Measurements from ENCODE around the gene LPAR6. TPM values are rescaled to one million over a fixed set of nuclear protein-coding genes. Genes with fewer than 3 reads are reported as not detected.

The LPAR6 gene
- total RNA-seq, 4 donors from 2014 or later: 13.3 to 41.4 (median 22.8) TPM

DNA sequence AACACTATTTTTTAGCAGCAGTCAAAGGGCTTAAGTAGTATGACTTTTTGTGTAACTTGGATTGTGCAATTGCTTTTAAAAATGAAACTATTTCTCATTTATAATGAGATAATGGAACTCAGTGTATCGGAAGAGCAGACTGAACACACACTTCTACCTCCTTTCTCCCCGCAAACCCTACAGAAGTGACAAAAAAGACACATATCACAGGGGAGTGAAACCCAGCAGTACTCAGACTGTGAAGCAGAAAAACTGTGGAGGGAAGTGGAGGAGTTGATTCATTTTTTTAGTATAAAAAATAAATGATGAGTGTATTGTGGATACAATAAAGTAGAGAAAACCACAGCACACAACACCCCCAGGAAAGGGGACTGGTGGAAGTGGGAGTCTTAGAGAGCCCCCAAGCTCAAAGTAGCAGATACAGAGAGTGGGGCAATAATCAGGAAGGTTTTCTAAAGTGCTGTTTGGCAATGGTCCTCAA is 9.7 kb downstream of the LPAR6 start:
- 23% methylated on average over 2 of the region's 2 CpGs for WGBS
- Histone ChIP-seq H3K4me1 (peaks cover 82% of the 10 kb centered on the region), H3K36me3 (no peaks in the 10 kb centered on the region), H3K27ac (peak overlapping the region; percentile 78), H3K27me3 (no peaks in the 10 kb centered on the region), H3K4me3 (peak overlapping the region; percentile 16), H3K9me3 (no peaks in the 10 kb centered on the region)
- no peak for DNase-seq (ENCODE audit: low spot score in 2 of 2)
- TF ChIP-seq POLR2AphosphoS5 (IDR thresholded peaks at IDR 0.05) (no peak), EP300 (IDR thresholded peaks at IDR 0.05) (no peak), POLR2A (IDR thresholded peaks at IDR 0.05) (no peak), CTCF (IDR thresholded peaks at IDR 0.05) (no peak)

DNA sequence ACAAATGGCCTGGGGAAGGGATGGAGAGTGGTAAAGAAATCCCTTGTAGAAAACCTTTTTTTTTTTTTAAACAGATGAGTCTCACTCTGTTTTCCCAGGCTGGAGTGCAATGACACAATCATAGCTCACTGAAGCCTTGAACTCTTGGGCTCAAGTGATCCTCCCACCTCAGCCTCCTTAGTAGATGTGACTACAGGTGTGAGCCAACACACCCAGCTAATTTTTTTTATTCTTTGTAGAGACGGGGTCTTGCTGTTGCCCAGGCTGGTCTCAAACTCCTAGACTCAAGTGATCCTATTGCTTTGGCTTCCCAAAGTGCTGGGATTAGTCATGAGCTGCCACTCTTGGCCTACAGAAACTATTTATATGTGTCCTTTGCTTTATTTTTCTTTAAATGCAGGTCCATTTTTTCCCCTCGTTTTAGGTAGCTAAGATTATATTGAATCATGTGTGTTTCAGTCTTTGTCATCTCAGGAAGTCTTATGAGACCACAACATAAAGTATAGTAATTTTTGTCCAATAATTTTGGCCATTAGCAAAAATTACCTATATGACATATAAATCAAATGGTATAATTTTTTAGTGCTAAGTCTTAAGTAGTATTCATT is 10.5 kb downstream of the LPAR6 start:
- H3K27me3 ChIP-seq: no peaks in the 10 kb centered on the region
- H3K4me1 ChIP-seq: peaks cover 78% of the 10 kb centered on the region
- H3K27ac ChIP-seq: peak overlapping the region; percentile 78
- H3K9me3 ChIP-seq: no peaks in the 10 kb centered on the region
- no peaks in the 10 kb centered on the region for H3K36me3 ChIP-seq
- WGBS: 55% methylated on average over 2 of the region's 2 CpGs
- DNase-seq (ENCODE audit: low spot score in 2 of 2): no peak
- no peak overlapping the region for H3K4me3 ChIP-seq
- no peak for TF ChIP-seq CTCF (IDR thresholded peaks at IDR 0.05)
- no peak for TF ChIP-seq POLR2AphosphoS5 (IDR thresholded peaks at IDR 0.05)
- TF ChIP-seq POLR2A (IDR thresholded peaks at IDR 0.05): no peak
- no peak for TF ChIP-seq EP300 (IDR thresholded peaks at IDR 0.05)

GRCh38 chr13:48401480-48401879 is 11.4 kb downstream of the LPAR6 start:
- H3K27ac ChIP-seq: peak overlapping the region; percentile 50
- no peaks in the 10 kb centered on the region for H3K36me3 ChIP-seq
- TF ChIP-seq POLR2AphosphoS5 (IDR thresholded peaks at IDR 0.05): no peak
- no peak for TF ChIP-seq POLR2A (IDR thresholded peaks at IDR 0.05)
- no peak for TF ChIP-seq EP300 (IDR thresholded peaks at IDR 0.05)
- no peak for TF ChIP-seq CTCF (IDR thresholded peaks at IDR 0.05)
- no peaks in the 10 kb centered on the region for H3K9me3 ChIP-seq
- DNase-seq (ENCODE audit: low spot score in 2 of 2): no peak
- 19% methylated on average over 2 of the region's 2 CpGs for WGBS
- H3K4me3 ChIP-seq: no peak overlapping the region
- peaks cover 74% of the 10 kb centered on the region for H3K4me1 ChIP-seq
- H3K27me3 ChIP-seq: no peaks in the 10 kb centered on the region

- Histone ChIP-seq H3K4me3 (no peak overlapping the region), H3K4me1 (peaks cover 69% of the 10 kb centered on the region), H3K27me3 (no peaks in the 10 kb centered on the region), H3K36me3 (no peaks in the 10 kb centered on the region), H3K27ac (peak overlapping the region; percentile 50), H3K9me3 (no peaks in the 10 kb centered on the region)
- no peak for TF ChIP-seq CTCF (IDR thresholded peaks at IDR 0.05)
- TF ChIP-seq POLR2AphosphoS5 (IDR thresholded peaks at IDR 0.05): peak in 1 of 3 donors; percentile 41
- DNase-seq (ENCODE audit: low spot score in 2 of 2): no peak
- 16% methylated on average over 1 of the region's 1 CpG for WGBS
Observed at GRCh38 chr13:48400850-48401291, 12.0 kb downstream of the LPAR6 start.

DNA sequence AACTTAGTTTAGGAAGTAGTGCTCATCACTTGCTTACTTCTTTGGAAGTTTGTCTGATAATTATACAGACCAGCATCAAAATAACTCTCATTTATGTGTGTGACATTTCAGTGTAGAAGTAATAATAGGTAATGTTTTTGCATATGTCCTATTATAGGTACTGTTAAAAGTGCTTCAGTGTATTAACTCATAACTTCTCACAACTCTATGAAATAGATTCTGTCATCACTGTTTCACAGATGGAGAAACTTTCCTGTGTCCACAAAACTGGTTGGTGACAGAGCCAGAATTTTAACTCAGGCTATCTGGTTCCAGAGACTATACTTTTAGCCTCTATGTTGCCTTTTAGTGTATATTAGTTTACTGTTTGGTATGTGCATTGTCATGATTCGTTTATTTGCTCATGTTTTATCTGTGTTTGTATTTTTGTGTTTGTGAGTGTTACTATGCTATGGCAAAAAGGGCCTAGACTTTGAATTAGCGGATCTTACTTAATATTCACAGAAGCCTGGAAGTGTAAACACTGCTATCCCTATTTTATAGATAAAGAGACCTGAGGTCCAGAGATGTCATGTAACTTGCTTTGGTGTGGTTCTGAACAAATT is 12.7 kb downstream of the LPAR6 start:
- Histone ChIP-seq H3K27ac (peak overlapping the region; percentile 50), H3K4me1 (peaks cover 62% of the 10 kb centered on the region), H3K27me3 (no peaks in the 10 kb centered on the region), H3K36me3 (no peaks in the 10 kb centered on the region), H3K4me3 (no peak overlapping the region), H3K9me3 (no peaks in the 10 kb centered on the region)
- 55% methylated on average over 2 of the region's 2 CpGs for WGBS
- DNase-seq (ENCODE audit: low spot score in 2 of 2): no peak
- TF ChIP-seq POLR2AphosphoS5 (IDR thresholded peaks at IDR 0.05) (no peak), CTCF (IDR thresholded peaks at IDR 0.05) (no peak), POLR2A (IDR thresholded peaks at IDR 0.05) (no peak), EP300 (IDR thresholded peaks at IDR 0.05) (no peak)

Measured in suprapubic skin (tissue), 4 donors.